GM20000 (cell line): Measurements from ENCODE around the gene PRDM4.

Experiments used
- DNase-seq: peaks from one replicate; pipeline ENCODE4 v3.0.0; 2012; ENCODE audit warnings: low spot score
- CTCF ChIP-seq: IDR thresholded peaks from 2 replicates; pipeline ENCODE4 v1.5.1; 2012; ENCODE audit warnings: mild to moderate bottlenecking, control low read depth; ENCODE audit errors: extremely low read depth, missing control alignments

Gene PRDM4

GRCh38 chr12:107759410-107759809, 1.5 kb downstream of the PRDM4 start:
- DNase-seq, result no peak
- TF ChIP-seq CTCF, result no peak

- no peak for TF ChIP-seq CTCF
- DNase-seq, result no peak
Observed at GRCh38 chr12:107749083-107749482, 11.9 kb downstream of the PRDM4 start.

- no peak for TF ChIP-seq CTCF
- DNase-seq, result no peak
Observed at GRCh38 chr12:107748472-107748871, 12.5 kb downstream of the PRDM4 start.

GRCh38 chr12:107736914-107737313, 24.0 kb downstream of the PRDM4 start:
- peak; percentile 0 for TF ChIP-seq CTCF
- peak; percentile 68 for DNase-seq

- no peak for TF ChIP-seq CTCF
- DNase-seq, result no peak
Observed at GRCh38 chr12:107735763-107736162, 25.2 kb downstream of the PRDM4 start.

GRCh38 chr12:107734139-107734538, 26.8 kb downstream of the PRDM4 start:
- DNase-seq, result no peak
- TF ChIP-seq CTCF, result no peak

GRCh38 chr12:107732365-107732764, 28.6 kb downstream of the PRDM4 start:
- no peak for DNase-seq

More at GRCh38 chr12:107732365-107732764, 28.6 kb downstream of the PRDM4 start:
- no peak for TF ChIP-seq CTCF
